Hair follicular keratinocyte (primary cell): ENCODE data around the gene DAPK1. TPM values are rescaled to one million over a fixed set of nuclear protein-coding genes. Genes with fewer than 3 reads are reported as not detected.

Experiments
- total RNA-seq: library from RNA; depleted of rRNA; stranded (reverse); fragments of >200 nt; gene quantifications from 2 replicates; pipeline ENCODE4 v1.2.3, GENCODE V29; 2015

Gene DAPK1
- total RNA-seq: 0.55 and 1.0 TPM in 2 replicates

GRCh38 chr9:87497604-87498045, at the start of gene DAPK1:
DAPK1 (plus strand) TSS chr9:87497867; CDS start chr9:87499078, 1,211 bp downstream.

GRCh38 chr9:87725900-87726709, 228.4 kb downstream of the DAPK1 start, which contains the start of gene CTSL:
CTSL (plus strand) TSS chr9:87726119; CDS start chr9:87727604, 1,485 bp downstream.

Other genes starting within 250 kb of the DAPK1 start
- 124 and 132 TPM in 2 replicates for gene CTSL, start 228.3 kb downstream of the DAPK1 start, total RNA-seq